ENCODE data around the gene COL11A1.
"Not testable (repeated sequence)": the region's sequence is repeated elsewhere in the genome, so short reads cannot be mapped to it uniquely, and the experiment has no call there.

COL11A1 gene

DNA sequence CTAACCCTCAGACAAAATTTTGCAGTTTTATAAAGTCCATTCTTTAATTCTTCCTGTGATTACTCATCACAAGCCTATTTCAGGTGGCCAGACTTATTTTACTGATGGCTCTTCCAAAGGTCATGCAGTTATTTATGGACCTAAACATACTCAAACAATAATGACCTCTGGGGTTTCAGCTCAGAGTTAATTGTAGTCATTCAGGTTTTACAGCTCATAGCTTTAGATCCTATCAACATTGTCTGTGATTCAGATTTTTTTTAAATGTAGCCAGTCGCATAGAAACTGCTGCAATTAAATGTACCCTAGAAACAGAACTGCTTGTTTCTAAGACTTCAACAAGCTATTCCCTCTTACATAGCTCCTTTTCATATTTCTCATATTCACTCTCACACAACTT, 270.8 kb downstream of the COL11A1 start:
- TF ChIP-seq ZFX (IDR thresholded peaks at IDR 0.05) (no peak), CTCF (conservative IDR thresholded peaks at IDR 0.05) (no peak)
- H3K27ac ChIP-seq, result no peak overlapping the region

- no peak overlapping the region for H3K27ac ChIP-seq
Measured at GRCh38 chr1:102836991-102837390, 271.3 kb downstream of the COL11A1 start.

GRCh38 chr1:102834688-102835320, 273.5 kb downstream of the COL11A1 start:
- TF ChIP-seq CTCF (conservative IDR thresholded peaks at IDR 0.05) (no peak), ZFX (IDR thresholded peaks at IDR 0.05) (no peak)
- no peak overlapping the region for H3K27ac ChIP-seq

More at GRCh38 chr1:102836991-102837390, 271.3 kb downstream of the COL11A1 start:
- TF ChIP-seq ZFX (IDR thresholded peaks at IDR 0.05) (no peak), CTCF (conservative IDR thresholded peaks at IDR 0.05) (no peak)

DNA sequence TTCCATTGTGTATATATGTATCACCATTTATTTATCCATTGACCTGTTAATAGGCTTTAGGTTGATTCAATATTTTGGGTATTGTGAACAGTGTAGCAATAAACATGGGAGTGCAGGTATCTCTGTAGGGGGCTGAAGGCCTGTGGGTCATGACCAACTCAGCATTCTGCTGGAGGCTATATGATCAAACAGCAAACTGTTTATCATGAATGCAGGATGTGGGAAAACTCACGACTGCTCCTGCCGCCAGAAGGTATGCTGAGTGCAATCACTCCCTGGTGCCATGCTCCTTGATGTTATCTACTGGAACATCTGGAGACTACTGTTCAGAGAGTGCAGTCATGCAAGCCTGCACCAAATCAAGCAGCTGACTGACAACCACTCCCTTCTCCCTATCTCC, 275.2 kb downstream of the COL11A1 start:
- no peak overlapping the region for H3K27ac ChIP-seq
- no peak for TF ChIP-seq ZFX (IDR thresholded peaks at IDR 0.05)
- no peak for TF ChIP-seq CTCF (conservative IDR thresholded peaks at IDR 0.05)

DNA sequence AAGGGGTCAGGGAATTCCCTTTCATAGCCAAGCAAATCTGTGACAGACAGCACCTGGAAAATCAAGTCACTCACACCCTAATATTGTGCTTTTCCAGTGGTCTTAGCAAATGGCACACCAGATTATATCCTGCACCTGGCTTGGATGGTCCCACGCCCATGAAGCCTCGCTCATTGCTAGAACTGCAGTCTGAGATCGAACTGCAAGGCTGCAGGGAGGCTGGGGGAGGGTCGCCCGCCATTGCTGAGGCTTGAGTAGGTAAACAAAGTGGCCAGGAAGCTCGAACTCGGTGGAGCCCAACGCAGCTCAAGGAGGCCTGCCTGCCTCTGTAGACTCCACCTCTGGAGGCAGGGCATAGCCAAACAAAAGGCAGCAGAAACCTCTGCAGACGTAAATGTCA, 281.6 kb downstream of the COL11A1 start:
- not testable (repeated sequence) for H3K27ac ChIP-seq
